ENCODE measurements around the gene ADCY1. TPM values are rescaled to one million over a fixed set of nuclear protein-coding genes. Genes with fewer than 3 reads are reported as not detected.

Gene ADCY1
- total RNA-seq, 1 donor from 2014 or later: 0.05 TPM

DNA sequence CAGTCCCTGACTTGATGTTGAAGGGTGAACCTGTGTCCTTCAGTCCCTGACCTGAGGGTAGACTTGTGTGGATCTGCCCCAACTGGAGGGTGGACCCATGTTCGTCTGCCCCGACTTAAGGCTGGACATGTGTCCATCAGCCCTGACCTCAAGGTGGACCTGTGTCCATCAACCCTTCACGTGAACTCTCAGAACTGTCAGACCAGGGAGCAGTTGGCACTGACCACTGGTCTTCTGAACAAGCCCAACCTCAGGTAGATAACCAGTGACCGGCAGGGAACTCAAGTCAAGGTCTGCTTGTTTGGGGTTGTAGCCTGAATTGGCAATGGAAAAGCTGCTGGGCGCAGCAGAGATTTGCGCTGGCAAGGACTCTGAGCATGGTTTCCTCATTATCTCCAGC lies 96.5 kb downstream of the ADCY1 start:
- no peaks in the 10 kb centered on the region for H3K36me3 Mint-ChIP-seq (ENCODE audit: unreplicated experiment)
- peak; percentile 65 for DNase-seq (ENCODE audit: extremely low spot score, unreplicated experiment)
- H3K9me3 Mint-ChIP-seq (ENCODE audit: unreplicated experiment): no peaks in the 10 kb centered on the region
- peaks cover 43% of the 10 kb centered on the region for H3K27me3 Mint-ChIP-seq (ENCODE audit: unreplicated experiment)
- TF ChIP-seq CTCF (IDR thresholded peaks at IDR 0.05): no peak
- H3K4me3 Mint-ChIP-seq (ENCODE audit: unreplicated experiment): no peak overlapping the region
- no peak overlapping the region for H3K27ac Mint-ChIP-seq (ENCODE audit: unreplicated experiment)
- no peaks in the 10 kb centered on the region for H3K4me1 Mint-ChIP-seq (ENCODE audit: unreplicated experiment)

- peaks cover 38% of the 10 kb centered on the region for H3K27me3 Mint-ChIP-seq (ENCODE audit: unreplicated experiment)
- DNase-seq (ENCODE audit: extremely low spot score, unreplicated experiment): no peak
- no peaks in the 10 kb centered on the region for H3K4me1 Mint-ChIP-seq (ENCODE audit: unreplicated experiment)
- H3K4me3 Mint-ChIP-seq (ENCODE audit: unreplicated experiment): no peak overlapping the region
- no peak for TF ChIP-seq CTCF (IDR thresholded peaks at IDR 0.05)
- H3K9me3 Mint-ChIP-seq (ENCODE audit: unreplicated experiment): no peaks in the 10 kb centered on the region
- no peak overlapping the region for H3K27ac Mint-ChIP-seq (ENCODE audit: unreplicated experiment)
- H3K36me3 Mint-ChIP-seq (ENCODE audit: unreplicated experiment): no peaks in the 10 kb centered on the region
Observed at GRCh38 chr7:45677311-45677900, 103.2 kb downstream of the ADCY1 start.

DNA sequence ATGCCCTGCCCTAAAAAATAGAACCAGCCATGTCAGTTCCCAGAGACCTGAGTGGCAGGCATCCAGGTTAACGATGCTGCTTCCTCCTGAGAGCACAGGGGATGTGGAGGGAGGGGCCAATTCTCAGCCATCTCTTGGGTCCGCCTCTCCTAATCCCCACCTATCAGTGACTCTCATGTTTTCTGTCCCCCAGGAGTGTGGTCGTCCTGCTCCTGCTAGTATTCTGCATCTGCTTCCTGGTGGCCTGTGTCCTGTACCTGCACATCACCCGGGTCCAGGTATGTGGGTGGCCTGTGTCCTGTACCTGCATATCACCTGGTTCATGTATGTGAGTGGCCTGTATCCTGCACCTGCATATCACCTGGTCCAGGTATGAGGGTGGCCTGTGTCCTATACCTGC lies 105.3 kb downstream of the ADCY1 start:
- no peak overlapping the region for H3K27ac Mint-ChIP-seq (ENCODE audit: unreplicated experiment)
- H3K36me3 Mint-ChIP-seq (ENCODE audit: unreplicated experiment): no peaks in the 10 kb centered on the region

GRCh38 chr7:45680776-45681175 lies 106.6 kb downstream of the ADCY1 start:
- no peaks in the 10 kb centered on the region for H3K9me3 Mint-ChIP-seq (ENCODE audit: unreplicated experiment)
- no peak for TF ChIP-seq CTCF (IDR thresholded peaks at IDR 0.05)
- no peak overlapping the region for H3K4me3 Mint-ChIP-seq (ENCODE audit: unreplicated experiment)
- H3K27me3 Mint-ChIP-seq (ENCODE audit: unreplicated experiment): peaks cover 17% of the 10 kb centered on the region
- peak; percentile 53 for DNase-seq (ENCODE audit: extremely low spot score, unreplicated experiment)
- H3K36me3 Mint-ChIP-seq (ENCODE audit: unreplicated experiment): no peaks in the 10 kb centered on the region
- no peaks in the 10 kb centered on the region for H3K4me1 Mint-ChIP-seq (ENCODE audit: unreplicated experiment)
- H3K27ac Mint-ChIP-seq (ENCODE audit: unreplicated experiment): no peak overlapping the region

More for the DNA sequence above, 105.3 kb downstream of the ADCY1 start:
- Mint-ChIP-seq H3K27me3 (ENCODE audit: unreplicated experiment) (peaks cover 22% of the 10 kb centered on the region), H3K4me3 (ENCODE audit: unreplicated experiment) (no peak overlapping the region), H3K9me3 (ENCODE audit: unreplicated experiment) (no peaks in the 10 kb centered on the region), H3K4me1 (ENCODE audit: unreplicated experiment) (no peaks in the 10 kb centered on the region)
- peak; percentile 48 for DNase-seq (ENCODE audit: extremely low spot score, unreplicated experiment)
- no peak for TF ChIP-seq CTCF (IDR thresholded peaks at IDR 0.05)

GRCh38 chr7:45681596-45682357 lies 107.6 kb downstream of the ADCY1 start:
- Mint-ChIP-seq H3K27me3 (ENCODE audit: unreplicated experiment) (peaks cover 12% of the 10 kb centered on the region), H3K27ac (ENCODE audit: unreplicated experiment) (no peak overlapping the region), H3K36me3 (ENCODE audit: unreplicated experiment) (no peaks in the 10 kb centered on the region), H3K4me3 (ENCODE audit: unreplicated experiment) (no peak overlapping the region), H3K9me3 (ENCODE audit: unreplicated experiment) (no peaks in the 10 kb centered on the region), H3K4me1 (ENCODE audit: unreplicated experiment) (no peaks in the 10 kb centered on the region)
- TF ChIP-seq CTCF (IDR thresholded peaks at IDR 0.05): no peak
- DNase-seq (ENCODE audit: extremely low spot score, unreplicated experiment): peak; percentile 80

Measured in osteocyte (in vitro differentiated cells).